GM21515 (cell line): Measurements from ENCODE around the gene SCMH1.
"Not testable (repeated sequence)": the region's sequence is repeated elsewhere in the genome, so short reads cannot be mapped to it uniquely, and the experiment has no call there.

ENCODE experiments used
- ATAC-seq: cut with Tn5 transposase; IDR thresholded peaks from one replicate; pipeline ENCODE4 v1.9.1; 2021; ENCODE audit not compliant: unreplicated experiment

SCMH1 gene

DNA sequence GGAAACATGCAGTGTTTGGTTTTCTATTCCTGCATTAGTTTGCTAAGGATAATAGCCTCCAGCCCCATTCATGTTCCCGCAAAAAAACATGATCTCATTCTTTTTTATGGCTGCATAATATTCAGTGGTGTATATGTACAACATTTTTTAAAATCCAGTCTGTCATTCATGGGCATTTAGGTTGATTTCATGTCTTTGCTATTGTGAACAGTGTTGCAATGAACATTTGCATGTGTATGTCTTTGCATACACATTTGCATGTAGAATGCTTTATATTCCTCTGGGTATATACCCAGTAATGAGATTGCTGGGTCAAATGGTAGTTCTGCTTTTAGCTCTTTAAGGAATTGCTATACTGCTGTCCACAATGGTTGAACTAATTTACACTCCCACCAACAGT, 9.0 kb upstream of the SCMH1 start:
- not testable (repeated sequence) for ATAC-seq

DNA sequence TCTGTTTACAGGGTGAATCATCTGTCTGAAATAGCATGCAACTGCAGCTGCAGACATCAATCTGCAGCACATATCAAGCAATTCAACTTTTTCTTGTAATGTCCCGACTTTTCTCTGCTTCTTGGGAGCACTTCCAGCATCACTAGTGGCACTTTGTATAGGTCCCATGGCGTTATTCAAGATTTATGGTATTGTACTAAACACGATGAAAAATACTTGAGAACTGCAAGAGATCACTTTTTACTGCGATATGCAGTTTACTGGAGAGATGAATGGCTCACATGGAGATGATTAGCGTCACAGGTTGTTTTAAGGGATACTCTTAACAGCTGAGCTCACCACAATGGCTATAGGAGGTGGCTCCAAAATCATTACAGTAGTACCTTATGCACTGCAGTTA, 7.2 kb upstream of the SCMH1 start:
- ATAC-seq: no peak

GRCh38 chr1:41246568-41246967, 4.5 kb upstream of the SCMH1 start:
- ATAC-seq: no peak

- no peak for ATAC-seq
Observed at GRCh38 chr1:41245659-41246058, 3.6 kb upstream of the SCMH1 start.

GRCh38 chr1:41243079-41243385, 926 bp upstream of the SCMH1 start:
- ATAC-seq: no peak

GRCh38 chr1:41242342-41243078, 404 bp upstream of the SCMH1 start:
- peak; percentile 24 for ATAC-seq

GRCh38 chr1:41241354-41241748, 755 bp downstream of the SCMH1 start:
- peak; percentile 45 for ATAC-seq

DNA sequence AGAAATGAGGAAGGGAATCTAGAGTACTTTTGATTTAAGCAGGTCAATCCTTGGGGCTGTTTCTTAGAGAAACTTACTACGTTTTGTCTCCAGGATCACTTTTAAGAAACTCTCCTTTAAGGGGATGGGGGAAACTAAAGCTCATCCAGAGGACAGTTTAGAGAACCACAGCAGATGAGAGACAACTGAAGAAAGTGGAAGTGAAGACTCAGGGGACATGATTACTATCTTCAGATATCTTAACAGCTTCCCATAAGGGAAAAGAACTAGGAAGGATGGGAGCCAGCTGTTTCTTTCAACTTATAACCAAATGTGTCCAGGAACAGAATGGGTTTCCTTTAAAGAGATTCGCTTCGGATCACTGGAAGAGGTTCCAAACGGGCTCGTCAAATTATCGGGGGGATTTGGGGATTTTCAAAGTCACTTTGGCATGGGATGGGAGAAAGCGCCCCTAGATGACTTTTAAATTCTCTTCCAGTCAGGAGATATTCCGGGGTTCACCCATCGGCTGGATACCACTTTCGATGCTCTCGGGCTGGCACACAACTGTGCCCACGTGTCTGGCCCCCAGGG, 1.2 kb downstream of the SCMH1 start:
- ATAC-seq: no peak

GRCh38 chr1:41239988-41240610, 2.0 kb downstream of the SCMH1 start:
- ATAC-seq: no peak

DNA sequence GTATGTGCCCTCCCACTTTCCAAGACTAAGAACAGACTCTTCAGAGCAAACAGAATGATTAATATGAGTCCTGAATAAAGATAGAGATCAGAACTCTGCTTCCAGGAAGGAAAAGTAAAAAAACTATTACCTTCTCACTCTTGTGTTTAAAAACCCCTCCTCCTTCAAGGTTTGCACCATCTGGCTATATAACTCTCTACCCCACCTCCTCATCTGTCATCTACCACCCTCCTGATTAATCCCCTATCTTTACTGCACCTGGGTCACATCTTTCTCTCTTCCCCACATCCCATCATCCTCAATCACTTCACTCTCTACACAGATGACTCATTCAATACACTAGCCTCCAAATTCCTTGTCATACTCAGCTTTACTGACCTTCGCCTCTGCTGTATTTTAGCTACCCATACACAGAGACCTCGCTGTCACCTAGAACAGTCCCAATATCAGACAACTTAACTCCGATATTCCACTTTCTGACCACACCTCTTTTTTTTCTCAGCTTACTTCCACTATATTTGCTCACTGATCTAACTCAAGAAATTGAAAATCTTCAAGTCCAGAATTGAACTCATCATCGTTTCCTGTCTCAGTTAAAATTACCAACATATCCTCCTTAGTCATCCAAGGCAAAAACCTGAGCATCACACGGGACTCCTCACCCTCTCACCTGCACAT, 3.7 kb downstream of the SCMH1 start:
- ATAC-seq: no peak

DNA sequence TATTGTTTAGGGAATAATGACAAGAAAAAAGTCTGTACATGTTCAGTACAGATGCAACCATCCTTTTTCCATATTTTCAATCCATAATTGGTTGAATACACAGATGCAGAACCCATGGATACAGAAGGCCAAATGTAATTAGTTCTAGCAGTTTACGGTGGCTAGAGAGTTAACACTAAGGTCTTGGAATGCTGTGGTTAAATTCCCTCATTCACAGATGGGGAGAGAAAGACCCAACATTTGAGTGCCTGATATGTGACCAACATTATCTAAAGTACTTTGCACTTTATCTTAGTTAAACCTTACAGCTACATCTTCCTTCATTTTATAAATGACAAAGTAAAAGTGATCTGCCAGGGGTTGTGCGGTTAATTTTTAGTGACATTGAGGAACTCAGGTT, 5.3 kb downstream of the SCMH1 start:
- no peak for ATAC-seq

DNA sequence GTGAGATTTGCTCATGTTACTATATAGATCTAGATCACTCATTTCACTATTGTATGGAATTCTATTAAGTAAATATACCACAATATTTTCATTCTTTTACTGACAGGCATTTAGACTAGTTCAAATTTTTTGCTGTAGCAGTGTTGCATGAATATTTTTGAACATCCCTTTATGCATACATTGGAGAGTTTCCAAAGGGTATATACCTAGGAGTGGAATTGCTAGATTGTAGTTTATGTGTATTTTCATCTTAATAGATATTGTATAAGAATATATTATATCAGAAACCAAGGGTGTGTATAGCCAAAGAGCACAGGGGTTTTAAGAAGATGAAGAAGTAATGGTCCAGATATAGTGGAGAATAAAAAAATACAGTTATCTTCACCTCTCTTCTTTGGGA, 6.2 kb downstream of the SCMH1 start:
- no peak for ATAC-seq

DNA sequence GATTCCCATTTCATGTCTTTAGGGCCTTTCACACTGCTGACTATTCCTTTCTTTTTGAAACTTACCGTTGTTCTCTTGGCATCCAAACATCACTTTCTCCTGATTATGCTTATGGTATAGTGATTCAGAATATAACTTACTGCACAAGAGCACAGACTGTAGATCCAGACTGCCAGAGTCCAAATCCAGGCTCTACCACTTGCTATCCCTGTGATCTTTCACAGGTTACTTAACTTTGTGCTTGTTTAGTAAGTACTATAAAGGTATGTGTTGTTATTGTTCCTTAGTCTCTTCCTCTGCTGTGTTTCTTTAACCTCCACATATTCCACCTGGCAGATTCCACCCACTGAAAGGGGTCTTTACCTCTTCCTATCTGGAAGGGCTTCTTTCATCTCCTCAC, 8.4 kb downstream of the SCMH1 start:
- no peak for ATAC-seq

- ATAC-seq: no peak
Observed at GRCh38 chr1:41232305-41232704, 9.8 kb downstream of the SCMH1 start.

DNA sequence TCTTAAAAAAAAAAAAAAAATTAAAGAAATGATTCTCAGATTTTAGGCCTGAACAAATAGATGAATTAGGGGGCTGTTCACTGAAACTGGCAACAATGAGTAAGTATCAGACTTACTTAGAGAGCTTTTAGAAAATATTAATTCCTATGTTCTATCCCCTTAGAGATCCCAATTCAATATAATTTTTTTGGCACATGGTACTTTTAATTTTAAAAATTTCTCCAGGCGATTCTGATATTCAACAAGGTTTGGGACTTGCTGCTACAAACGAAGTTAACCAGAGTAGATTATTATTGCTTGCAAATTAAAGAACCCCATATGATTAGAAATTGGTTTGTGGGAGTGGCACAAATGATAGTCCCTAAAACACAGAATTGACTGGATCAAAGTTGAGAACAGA, 11.4 kb downstream of the SCMH1 start:
- ATAC-seq: no peak

DNA sequence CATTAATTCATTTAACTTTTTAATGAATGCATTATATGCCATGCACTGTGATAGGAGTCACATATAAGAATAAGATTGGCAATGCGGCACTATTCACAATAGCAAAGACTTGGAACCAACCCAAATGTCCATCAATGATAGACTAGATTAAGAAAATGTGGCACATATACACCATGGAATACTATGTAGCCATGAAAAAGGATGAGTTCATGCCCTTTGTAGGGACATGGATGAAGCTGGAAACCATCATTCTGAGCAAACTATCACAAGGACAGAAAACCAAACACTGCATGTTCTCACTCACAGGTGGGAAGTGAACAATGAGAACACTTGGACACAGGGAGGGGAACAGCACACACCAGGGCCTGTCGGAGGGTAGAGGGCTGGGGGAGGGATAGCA, 12.9 kb downstream of the SCMH1 start:
- ATAC-seq: not testable (repeated sequence)

DNA sequence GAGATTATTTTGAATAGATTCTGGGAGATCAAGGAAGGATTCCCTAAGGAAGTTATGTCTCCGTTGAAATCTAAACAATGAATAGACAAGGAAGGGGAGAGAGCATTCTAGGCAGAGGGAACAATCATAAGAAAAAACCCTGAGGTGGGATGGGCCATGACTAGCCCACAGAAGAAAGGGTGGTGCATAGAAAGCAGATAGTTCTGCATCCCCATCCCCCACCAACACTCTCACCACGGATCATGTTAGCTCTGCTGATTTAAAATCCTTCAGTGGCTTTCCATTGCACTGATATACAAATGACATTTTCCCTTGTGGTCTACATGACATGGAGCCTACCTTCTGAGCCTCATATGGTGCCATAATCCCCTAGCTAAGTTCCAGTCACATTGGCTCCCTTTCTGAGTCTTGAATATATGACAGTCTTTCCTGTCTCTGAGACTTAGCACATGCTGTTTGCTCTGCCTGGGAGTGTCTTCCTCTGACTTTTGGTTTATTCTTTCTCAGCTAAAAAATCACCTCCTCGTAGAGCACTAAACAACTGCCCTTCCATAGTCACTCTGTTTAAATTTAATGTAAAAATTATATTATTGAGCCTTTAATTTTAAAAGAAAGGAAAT, 15.2 kb downstream of the SCMH1 start:
- ATAC-seq: no peak

DNA sequence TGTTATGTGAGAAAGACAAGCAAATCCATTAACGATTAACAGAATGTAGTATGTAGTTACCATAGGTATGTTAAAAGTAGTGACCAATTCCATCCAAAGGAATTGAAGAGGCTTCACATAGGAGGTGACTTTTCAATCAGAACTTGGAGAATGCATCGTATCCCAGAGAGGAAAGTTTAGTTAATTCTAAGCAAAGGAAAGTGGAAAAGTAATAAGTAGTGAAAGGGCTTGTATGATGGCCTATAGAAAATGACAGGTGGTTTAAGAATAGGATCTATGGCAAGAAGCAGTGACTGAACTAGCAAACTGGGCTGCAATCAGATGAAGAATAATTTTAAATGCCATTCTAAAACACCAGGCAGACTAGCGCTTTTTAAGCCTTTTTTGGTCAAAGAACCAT, 16.6 kb downstream of the SCMH1 start:
- ATAC-seq: no peak

DNA sequence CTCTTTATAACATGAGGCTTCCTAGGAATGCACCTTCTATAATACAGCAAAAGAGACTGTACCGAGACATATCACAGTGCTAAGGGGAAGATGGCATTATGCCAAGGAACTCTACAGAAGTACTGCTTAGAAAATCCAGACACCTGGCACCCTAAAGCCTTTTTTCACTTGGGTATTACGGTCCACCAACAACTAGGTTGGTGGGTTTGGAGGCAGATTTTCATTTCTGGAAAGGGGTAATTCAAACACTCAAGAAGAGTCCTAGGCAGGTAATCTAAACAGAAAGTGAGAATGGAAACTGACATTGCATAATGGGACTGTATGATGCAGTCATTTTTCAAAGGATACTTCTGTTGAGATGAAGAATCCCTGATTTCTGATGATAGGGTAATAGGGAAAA, 19.6 kb downstream of the SCMH1 start:
- ATAC-seq: no peak

DNA sequence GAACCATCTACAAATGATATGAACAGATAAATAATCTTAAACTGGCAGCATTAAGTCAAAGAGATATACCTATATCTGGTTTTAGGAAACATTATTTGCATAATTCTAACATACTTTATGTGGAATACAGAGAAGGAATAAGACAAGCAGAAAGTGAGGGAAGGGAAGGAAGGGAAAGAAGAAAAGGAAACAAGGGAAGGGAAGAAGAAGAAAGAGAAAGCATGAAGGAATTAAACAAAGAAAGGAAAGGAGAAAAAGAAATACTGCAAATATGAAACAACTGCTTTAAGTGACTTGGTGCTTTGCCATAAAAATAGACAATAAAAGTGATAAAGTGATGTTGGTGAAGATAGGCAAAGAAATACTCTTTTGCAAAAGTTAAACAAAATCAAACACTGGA, 20.1 kb downstream of the SCMH1 start:
- no peak for ATAC-seq

DNA sequence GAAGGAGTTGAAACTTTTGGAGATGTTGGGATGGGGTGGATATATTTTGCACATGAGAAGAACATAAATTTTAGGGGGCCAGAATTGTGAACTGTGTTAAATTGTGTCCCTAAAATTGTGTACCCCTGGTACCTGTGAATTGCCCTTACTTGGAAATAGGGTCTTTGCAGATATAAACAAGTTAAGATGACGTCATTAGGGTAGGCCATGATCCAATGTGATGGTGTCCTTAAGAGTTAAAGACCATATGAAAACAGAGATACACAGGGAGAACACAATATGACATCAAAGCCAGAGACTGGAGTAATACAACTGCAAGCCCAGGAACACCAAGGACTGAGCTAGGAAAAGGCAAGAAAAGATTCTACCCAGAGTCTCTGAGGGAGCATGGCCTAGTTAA, 24.0 kb downstream of the SCMH1 start:
- no peak for ATAC-seq

- ATAC-seq: no peak
Observed at GRCh38 chr1:41217441-41217840, 24.7 kb downstream of the SCMH1 start.
